ENCODE measurements around the gene CAMK2D.

CAMK2D gene

GRCh38 chr4:113677325-113677724, 84.2 kb downstream of the CAMK2D start:
- no peak for DNase-seq

- DNase-seq, result no peak
These were observed 85.5 kb downstream of the CAMK2D start for GRCh38 chr4:113675731-113676697.

GRCh38 chr4:113674733-113675132, 86.8 kb downstream of the CAMK2D start:
- no peak for DNase-seq

GRCh38 chr4:113674251-113674650, 87.3 kb downstream of the CAMK2D start:
- no peak for DNase-seq

GRCh38 chr4:113673450-113673849, 88.1 kb downstream of the CAMK2D start:
- DNase-seq, result peak; percentile 32

GRCh38 chr4:113666386-113667114, 95.0 kb downstream of the CAMK2D start:
- no peak for DNase-seq

- DNase-seq, result no peak
These were observed 96.5 kb downstream of the CAMK2D start for GRCh38 chr4:113665036-113665435.

- no peak for DNase-seq
These were observed 99.0 kb downstream of the CAMK2D start for GRCh38 chr4:113662581-113662980.

GRCh38 chr4:113659127-113659526, 102.4 kb downstream of the CAMK2D start:
- no peak for DNase-seq

- no peak for DNase-seq
These were observed 103.8 kb downstream of the CAMK2D start for GRCh38 chr4:113657586-113658233.

- DNase-seq, result no peak
These were observed 107.7 kb downstream of the CAMK2D start for GRCh38 chr4:113653871-113654270.

GRCh38 chr4:113646442-113646822, 115.1 kb downstream of the CAMK2D start:
- no peak for DNase-seq

GRCh38 chr4:113645771-113646441, 115.6 kb downstream of the CAMK2D start:
- no peak for DNase-seq

- no peak for DNase-seq
These were observed 116.2 kb downstream of the CAMK2D start for GRCh38 chr4:113645288-113645687.

GRCh38 chr4:113644398-113644797, 117.1 kb downstream of the CAMK2D start:
- no peak for DNase-seq

- DNase-seq, result no peak
These were observed 118.0 kb downstream of the CAMK2D start for GRCh38 chr4:113643505-113643904.

- DNase-seq, result no peak
These were observed 120.5 kb downstream of the CAMK2D start for GRCh38 chr4:113641025-113641431.

GRCh38 chr4:113639326-113639725, 122.2 kb downstream of the CAMK2D start:
- DNase-seq, result no peak

GRCh38 chr4:113638562-113638832, 123.0 kb downstream of the CAMK2D start:
- no peak for DNase-seq

- DNase-seq, result no peak
These were observed 123.5 kb downstream of the CAMK2D start for GRCh38 chr4:113637823-113638561.

- DNase-seq, result no peak
These were observed 124.2 kb downstream of the CAMK2D start for GRCh38 chr4:113637363-113637762.

GRCh38 chr4:113636877-113637276, 124.7 kb downstream of the CAMK2D start:
- DNase-seq, result no peak
